ENCODE data around the gene ZNF567.
A peak's percentile ranks its signal among the peaks of the same experiment; 100 is the strongest.

Gene ZNF567

GRCh38 chr19:36687214-36688056 is at the start of gene ZNF567 (continued):
- TF ChIP-seq TSHZ1 (tag by site-specific recombination; IDR thresholded peaks at IDR 0.05; ENCODE audit: borderline replicate concordance): no peak; the same call in 1 of the 2 replicates
- TF ChIP-seq FEZF1 (tag by site-specific recombination; IDR thresholded peaks at IDR 0.05): 0 out of 2 replicates have a peak, but pooled peaks have one; percentile 2
- TF ChIP-seq ZNF501 (tag by site-specific recombination; IDR thresholded peaks at IDR 0.05): peak; percentile 95
- no peak; the same call in 1 of the 2 replicates for TF ChIP-seq PRDM1 (tag by site-specific recombination; IDR thresholded peaks at IDR 0.05)
- TF ChIP-seq ZBTB1 (tag by site-specific recombination; IDR thresholded peaks at IDR 0.05): peak; percentile 74; the same call in 1 of the 2 replicates
- peak; percentile 85 for TF ChIP-seq REST (tag by site-specific recombination; IDR thresholded peaks at IDR 0.05)
- peak; percentile 89 for TF ChIP-seq ZBTB17 (tag by site-specific recombination; IDR thresholded peaks at IDR 0.05)
- TF ChIP-seq ZNF174 (tag by site-specific recombination; IDR thresholded peaks at IDR 0.05): no peak
- no peak; the same call in 1 of the 2 replicates for TF ChIP-seq ZNF585B (tag by site-specific recombination; IDR thresholded peaks at IDR 0.05)
- peak; percentile 40; the same call in 1 of the 2 replicates for TF ChIP-seq ZNF704 (tag by site-specific recombination; IDR thresholded peaks at IDR 0.05)
- no peak for TF ChIP-seq ZNF37A (tag by site-specific recombination; IDR thresholded peaks at IDR 0.05)
- TF ChIP-seq BCL6B (tag by site-specific recombination; IDR thresholded peaks at IDR 0.05): no peak
- no peak; the same call in none of the 2 replicates for TF ChIP-seq ZNF335 (tag by site-specific recombination; conservative IDR thresholded peaks at IDR 0.05)
- peak; percentile 33; the same call in 1 of the 2 replicates for TF ChIP-seq ZSCAN30 (tag by site-specific recombination; IDR thresholded peaks at IDR 0.05)
- TF ChIP-seq OVOL3 (tag by site-specific recombination; IDR thresholded peaks at IDR 0.05): peak; percentile 63; the same call in 1 of the 2 replicates
- TF ChIP-seq BCL11B (tag by site-specific recombination; IDR thresholded peaks at IDR 0.05; ENCODE audit: low read depth): no peak
- peak; percentile 95; the same call in 1 of the 2 replicates for TF ChIP-seq REPIN1 (tag by site-specific recombination; IDR thresholded peaks at IDR 0.05; ENCODE audit: low read depth)
- no peak for TF ChIP-seq ZNF155 (tag by site-specific recombination; IDR thresholded peaks at IDR 0.05)
- TF ChIP-seq ZNF48 (tag by site-specific recombination; IDR thresholded peaks at IDR 0.05): no peak
- TF ChIP-seq ZNF529 (tag by site-specific recombination; IDR thresholded peaks at IDR 0.05; ENCODE audit: insufficient replicate concordance): no peak
- no peak for TF ChIP-seq PRDM2 (tag by site-specific recombination; IDR thresholded peaks at IDR 0.05; ENCODE audit: borderline replicate concordance)
- peak; percentile 87 for TF ChIP-seq KLF16 (tag by site-specific recombination; IDR thresholded peaks at IDR 0.05)
- no peak for TF ChIP-seq ZNF138 (tag by site-specific recombination; IDR thresholded peaks at IDR 0.05; ENCODE audit: borderline replicate concordance)
